K562 (cell line): Measurements from ENCODE around the gene SLC41A3. TPM values are rescaled to one million over a fixed set of nuclear protein-coding genes. Genes with fewer than 3 reads are reported as not detected.

Source experiments
- ATAC-seq: fragments of 200-7000 bp; cut with Tn5 transposase; 3 replicates; pipeline ENCODE4 v1.9.1; 2020; ENCODE audit warnings: moderate library complexity
- BruUV-seq: library from RNA; stranded (reverse); fragments of 400-500 nt; replicated peaks from 2 replicates; lab custom pipeline; 2021; lab: Mats Ljungman, UMichigan
- CTCF ChIA-PET: fragments of 300-600 bp; formaldehyde crosslinking; extraction: SDS; loops from one replicate; lab custom pipeline; 2021; ENCODE audit warnings: low intra/inter-chr PET ratio; lab: Yijun Ruan, JAX
- POLR2A ChIA-PET: fragments of 300-600, 350-650 bp; sonication (Branson Sonifier 250); formaldehyde crosslinking; extraction: SDS; loops from one replicate; lab custom pipeline; 2021; ENCODE audit warnings: antibody characterized with exemption, inconsistent platforms; lab: Yijun Ruan, JAX
- DNase-seq, 4 experiments: peaks; one replicate each; pipeline versions ENCODE4 v3.0.0 to v3.0.0-alpha.2; 2011 to 2018; ENCODE audit warnings: low spot score in 3 of 4, mixed read lengths in 3 of 4; ENCODE audit errors: extremely low read depth in 1 of 4
- FAIRE-seq: peaks from 2 replicates; lab custom pipeline; 2011; peaks lifted over from hg19 to GRCh38; lab: Jason Lieb, UNC
- H2AFZ ChIP-seq: 2 replicates; pipeline ENCODE4 v1.6.0; 2011; ENCODE audit warnings: low read depth, low read length, control low read depth, inconsistent platforms
- H3K27ac ChIP-seq: fragments of 200-600 bp; 3 replicates; pipeline ENCODE4 v1.8.0; 2011; ENCODE audit warnings: low read depth, mild to moderate bottlenecking, control low read depth, inconsistent platforms, low read length, moderate library complexity, mixed read lengths; ENCODE audit errors: extremely low read depth
- H3K27me3 ChIP-seq, 2 experiments: fragments of 300-600 bp in 1 of 2; 2 replicates in 1 of 2; 3 replicates in 1 of 2; pipeline versions ENCODE4 v1.6.0 to v1.8.0; 2011; ENCODE audit warnings: inconsistent platforms in 2 of 2, low read length in 2 of 2, mild to moderate bottlenecking in 1 of 2, mixed read lengths in 1 of 2, moderate library complexity in 1 of 2; ENCODE audit not compliant: control insufficient read depth in 2 of 2, insufficient read depth in 2 of 2
- H3K36me3 ChIP-seq: fragments of 300-600 bp; 3 replicates; pipeline ENCODE4 v1.8.0; 2011; ENCODE audit warnings: mild to moderate bottlenecking, low read length, inconsistent platforms; ENCODE audit not compliant: control insufficient read depth, insufficient read depth
- H3K4me1 ChIP-seq, 2 experiments: fragments of 200-600 bp in 1 of 2; replicated peaks in 1 of 2; 2 replicates in 1 of 2; 3 replicates in 1 of 2; pipeline versions ENCODE4 v1.5.1 to v1.8.0; 2011; ENCODE audit warnings: inconsistent platforms in 2 of 2, low read length in 2 of 2, mild to moderate bottlenecking in 1 of 2, mixed read lengths in 1 of 2, moderate library complexity in 1 of 2; ENCODE audit not compliant: control insufficient read depth in 2 of 2, insufficient read depth in 2 of 2
- H3K4me2 ChIP-seq: 2 replicates; pipeline ENCODE4 v1.6.1; 2011; ENCODE audit warnings: low read length, control low read depth, inconsistent platforms, mixed read lengths; ENCODE audit not compliant: insufficient read depth
- H3K4me3 ChIP-seq: fragments of 200-600 bp; sonication (generic), shearing (Covaris generic); 2 replicates; pipeline ENCODE4 v1.5.1; 2016; ENCODE audit warnings: control low read depth, inconsistent platforms
- H3K79me2 ChIP-seq: fragments of 200-600 bp; 3 replicates; pipeline ENCODE4 v1.8.0; 2011; ENCODE audit warnings: low read length, inconsistent platforms; ENCODE audit not compliant: control insufficient read depth, insufficient read depth
- H3K9ac ChIP-seq, 2 experiments: 2 replicates each; pipeline versions ENCODE4 v1.6.0 to v1.6.1; 2011; ENCODE audit warnings: low read depth in 2 of 2, low read length in 2 of 2, control low read depth in 1 of 2, inconsistent platforms in 1 of 2, mild to moderate bottlenecking in 1 of 2, mixed read lengths in 1 of 2; ENCODE audit not compliant: insufficient read depth in 1 of 2
- H3K9me1 ChIP-seq: one replicate; pipeline ENCODE4 v1.6.0; 2011; ENCODE audit warnings: inconsistent platforms, mild to moderate bottlenecking, low read length, moderate library complexity; ENCODE audit not compliant: control insufficient read depth, insufficient read depth
- H3K9me3 ChIP-seq: replicated peaks from 2 replicates; pipeline ENCODE4 v1.5.1; 2011; ENCODE audit warnings: low read depth, low read length, inconsistent platforms; ENCODE audit not compliant: control insufficient read depth, insufficient read depth
- H4K20me1 ChIP-seq: replicated peaks from 2 replicates; pipeline ENCODE4 v1.6.1; 2011; ENCODE audit warnings: low read length, inconsistent platforms, mixed read lengths; ENCODE audit not compliant: control insufficient read depth, insufficient read depth
- CTCF ChIP-seq, 3 experiments: IDR thresholded peaks in 2 of 3; conservative IDR thresholded peaks in 1 of 3; 2 replicates each; pipeline ENCODE4 v1.5.1; 2011 to 2012; ENCODE audit warnings: low read length in 3 of 3, mild to moderate bottlenecking in 3 of 3, control low read depth in 2 of 3, improper control_type of control experiment in 1 of 3, inconsistent platforms in 1 of 3, low read depth in 1 of 3, mixed read lengths in 1 of 3, moderate library complexity in 1 of 3; ENCODE audit not compliant: insufficient read depth in 2 of 3
- HDAC2 ChIP-seq: fragments of 450-650 bp; IDR thresholded peaks from 2 replicates; pipeline ENCODE4 v1.6.1; 2016; ENCODE audit warnings: mild to moderate bottlenecking
- RAD21 ChIP-seq, 2 experiments: fragments of 250-450 bp in 1 of 2; fragments of 450-650 bp in 1 of 2; sonication (Bioruptor Pico) in 1 of 2; formaldehyde crosslinking in 1 of 2; IDR thresholded peaks in 1 of 2; conservative IDR thresholded peaks in 1 of 2; 2 replicates each; pipeline versions ENCODE4 v1.4.0 to v1.8.0; 2020 to 2022; ENCODE audit warnings: mild to moderate bottlenecking in 2 of 2, moderate library complexity in 1 of 2
- WGBS: fragments of 100-300 bp; shearing (Covaris generic); methylation state at CpG from one replicate; pipeline ENCODE4 v1.1.6; 2016; ENCODE audit warnings: low coverage, mixed read lengths; ENCODE audit not compliant: insufficient coverage; ENCODE audit errors: missing lambda C conversion rate; 5-methylcytosine and 5-hydroxymethylcytosine counted together
- in situ Hi-C: fragments of 300-500 bp; cut with MboI; formaldehyde crosslinking; loops from 4 replicates; pipeline ENCODE4 v1.15.0; 2018; ENCODE audit warnings: inconsistent platforms, mixed read lengths
- intact Hi-C: fragments of 100-400 bp; cut with micrococcal nuclease; formaldehyde crosslinking; loops from 2 replicates; pipeline ENCODE4 v1.14.2; 2022
- polyA plus RNA-seq, 8 experiments: library from polyadenylated mRNA; depleted of rRNA in 4 of 8; stranded (reverse) in 5 of 8; unstranded in 3 of 8; fragments of >200 nt; fragmentation: Nextera tagmentation in 2 of 8; fragmentation: Illumina TruSeq in 1 of 8; extraction: Ambion mirVana in 2 of 8; extraction: Trizol in 1 of 8; gene quantifications; 2 replicates each; pipeline versions ENCODE4 v1.2.1 to v1.2.3, GENCODE V29; 2011 to 2014; ENCODE audit warnings: inconsistent platforms in 1 of 8, missing spikeins in 1 of 8
- total RNA-seq, 7 experiments: library from RNA; depleted of rRNA in 6 of 7; stranded (reverse); fragments of >200 nt in 6 of 7; fragmentation: Illumina TruSeq in 2 of 7; extraction: Trizol in 2 of 7; gene quantifications; 2 replicates each; pipeline versions ENCODE4 v1.2.1 to v1.2.3, GENCODE V29; 2011 to 2021; ENCODE audit warnings: low replicate concordance in 1 of 7

The SLC41A3 gene
- total and polyA plus RNA-seq, 9 of the 15 experiments (the other 6 are each of a cell fraction or from before 2014, with no cell fraction given), result 4.1 to 20.7 (median 11.2) TPM

- ATAC-seq (no peak), FAIRE-seq (no peak), DNase-seq (peak in 3 of 4 experiments; percentile 10 to 16 (median 12))
- no peaks in the 10 kb centered on the region for H3K36me3 ChIP-seq
- TF ChIP-seq RAD21 (CRISPR knock-in tag; conservative IDR thresholded peaks at IDR 0.05 in 1 of 2, IDR thresholded peaks at IDR 0.05 in 1 of 2) (peak in 1 of 2 experiments; percentile 13; a peak in 1 of 4 replicates), HDAC2 (no peak), CTCF (IDR thresholded peaks at IDR 0.05 in 2 of 3, conservative IDR thresholded peaks at IDR 0.05 in 1 of 3; ENCODE audit: insufficient read depth in 2 of 3, low read depth in 1 of 3, low read length in 3 of 3) (peak in 2 of 3 experiments; percentile 39 to 44; a peak in 4 of 6 replicates)
- 6% methylated on average over 13 of the region's 14 CpGs for WGBS
- no peaks in the 10 kb centered on the region for H3K79me2 ChIP-seq
- H3K27ac ChIP-seq, result no peak overlapping the region
- H3K9me3 ChIP-seq, result no peaks in the 10 kb centered on the region
- no peaks in the 10 kb centered on the region; a peak in 1 of 5 replicates for H3K4me1 ChIP-seq
- intact Hi-C loops, result no loop called here
- 0 out of 2 replicates have a peak, but pooled peaks cover 9% of the 10 kb centered on the region for H4K20me1 ChIP-seq
- H3K4me2 ChIP-seq, result no peak overlapping the region
- H3K4me3 ChIP-seq, result no peak overlapping the region
- peaks cover 0 to 44% of the 10 kb centered on the region in 2 experiments; a peak in 2 of 5 replicates for H3K27me3 ChIP-seq
- no peak overlapping the region for H2AFZ ChIP-seq
- ChIA-PET CTCF (interaction anchor here (1.1 to 3.8 kb wide), 2 partner anchors 160 to 257 kb away, joined by 3 to 30 read pairs; no protein-coding TSS in a partner anchor), POLR2A (interaction anchor here (0.6 to 0.7 kb wide), 3 partner anchors 172 to 306 kb away, joined by 3 to 4 read pairs (median 3); no protein-coding TSS in a partner anchor)
- no peaks in the 10 kb centered on the region for H3K9me1 ChIP-seq
- no peak overlapping the region for H3K9ac ChIP-seq
- in situ Hi-C loops, result loop anchor here (25.0 kb wide), 1 partner anchor 254 kb away; the partner anchor contains the start of gene CFAP100
- no TSS peak for BruUV-seq
Observed at GRCh38 chr3:126132751-126133511, 49.0 kb upstream of the SLC41A3 start.
